ENCODE measurements around the gene HLCS.

HLCS gene

DNA sequence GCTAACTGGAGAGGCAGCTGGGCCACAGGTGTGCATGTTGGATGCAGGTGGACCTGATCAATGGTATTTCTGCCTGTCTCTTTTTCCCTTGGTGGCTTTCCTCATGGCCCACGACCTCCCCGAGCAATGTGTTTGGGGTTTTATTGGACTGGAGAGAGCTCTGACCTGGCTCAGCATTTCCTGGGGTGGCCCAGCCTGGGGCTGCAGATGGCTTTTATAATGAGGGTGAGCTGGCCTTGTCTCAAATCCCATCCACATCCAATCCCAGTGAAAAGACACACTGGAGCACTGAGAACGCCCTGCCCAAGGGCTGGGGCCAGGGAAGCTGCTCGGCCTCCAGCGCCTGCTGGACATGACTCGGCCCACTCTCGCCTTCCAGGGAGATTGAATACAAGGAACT is 223.5 kb downstream of the HLCS start:
- H3K27me3 ChIP-seq, result peaks cover 84% of the 10 kb centered on the region
- TF ChIP-seq CTCF (IDR thresholded peaks at IDR 0.05), result no peak
- H3K4me3 ChIP-seq (ENCODE audit: low read depth in 1 of 2, low read length in 1 of 2), result no peak overlapping the region
- H3K4me1 ChIP-seq (ENCODE audit: control insufficient read depth in 1 of 2, insufficient read depth in 1 of 2, low read depth in 1 of 2, low read length in 1 of 2), result no peaks in the 10 kb centered on the region
- H3K36me3 ChIP-seq, result no peaks in the 10 kb centered on the region
- H3K9me3 ChIP-seq, result no peaks in the 10 kb centered on the region
- no peak overlapping the region for H3K27ac ChIP-seq

DNA sequence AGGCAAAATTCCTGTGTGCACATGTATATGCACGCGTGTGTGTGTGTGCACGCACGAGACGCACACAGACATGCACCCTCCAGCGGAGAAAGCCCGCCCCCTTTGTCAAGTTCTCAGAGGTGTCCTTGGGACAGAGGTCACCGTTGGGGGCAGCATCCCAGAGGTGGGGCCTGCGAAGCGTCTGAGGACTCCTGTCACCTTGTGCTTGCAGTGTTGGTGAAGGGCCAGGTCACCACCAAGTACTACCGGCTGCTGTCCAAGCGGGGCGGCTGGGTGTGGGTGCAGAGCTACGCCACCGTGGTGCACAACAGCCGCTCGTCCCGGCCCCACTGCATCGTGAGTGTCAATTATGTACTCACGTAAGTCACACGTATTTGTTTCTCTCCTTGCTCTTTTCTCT is 225.0 kb downstream of the HLCS start:
- no peak for TF ChIP-seq CTCF (IDR thresholded peaks at IDR 0.05)
- peaks cover 78% of the 10 kb centered on the region for H3K27me3 ChIP-seq

DNA sequence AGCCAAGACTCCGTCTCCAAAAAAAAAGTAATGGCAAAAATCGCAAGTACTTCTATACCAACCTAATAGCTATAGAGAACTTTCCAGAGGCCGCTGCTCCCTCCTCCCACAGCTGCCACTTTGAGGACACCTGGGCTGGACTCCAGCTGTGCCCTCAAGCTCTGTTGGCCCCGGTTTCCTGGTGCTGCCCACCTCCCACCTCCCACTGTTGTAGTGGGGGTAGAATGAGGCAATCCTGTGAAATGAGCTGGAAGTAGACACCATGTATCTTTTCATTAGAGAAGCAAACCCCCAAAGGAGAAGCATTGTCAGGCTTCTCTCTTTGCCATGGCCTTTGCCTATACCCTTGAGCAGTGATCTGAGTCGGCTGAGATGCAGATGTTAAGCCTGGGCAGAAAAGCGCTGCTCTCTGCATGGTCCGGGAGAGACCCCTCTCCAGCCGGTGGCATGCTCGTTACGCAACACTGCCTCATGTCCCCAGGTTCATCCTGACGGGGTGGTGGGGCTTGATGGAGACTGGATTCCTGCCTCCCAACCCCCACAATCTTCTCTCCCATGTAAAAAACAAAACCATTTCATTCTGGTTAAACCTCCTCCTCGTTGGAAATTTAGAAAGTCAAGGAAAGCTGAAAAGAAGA is 227.9 kb downstream of the HLCS start:
- H3K27ac ChIP-seq, result no peak overlapping the region
- no peak for TF ChIP-seq CTCF (IDR thresholded peaks at IDR 0.05)
- H3K9me3 ChIP-seq, result no peaks in the 10 kb centered on the region
- no peaks in the 10 kb centered on the region for H3K4me1 ChIP-seq (ENCODE audit: control insufficient read depth in 1 of 2, insufficient read depth in 1 of 2, low read depth in 1 of 2, low read length in 1 of 2)
- H3K27me3 ChIP-seq, result peaks cover 51% of the 10 kb centered on the region
- H3K4me3 ChIP-seq (ENCODE audit: low read depth in 1 of 2, low read length in 1 of 2), result no peak overlapping the region
- no peaks in the 10 kb centered on the region for H3K36me3 ChIP-seq

More for the DNA sequence above, 225.0 kb downstream of the HLCS start:
- Histone ChIP-seq H3K27ac (no peak overlapping the region), H3K4me3 (ENCODE audit: low read depth in 1 of 2, low read length in 1 of 2) (no peak overlapping the region), H3K4me1 (ENCODE audit: control insufficient read depth in 1 of 2, insufficient read depth in 1 of 2, low read depth in 1 of 2, low read length in 1 of 2) (no peaks in the 10 kb centered on the region), H3K36me3 (no peaks in the 10 kb centered on the region), H3K9me3 (no peaks in the 10 kb centered on the region)

DNA sequence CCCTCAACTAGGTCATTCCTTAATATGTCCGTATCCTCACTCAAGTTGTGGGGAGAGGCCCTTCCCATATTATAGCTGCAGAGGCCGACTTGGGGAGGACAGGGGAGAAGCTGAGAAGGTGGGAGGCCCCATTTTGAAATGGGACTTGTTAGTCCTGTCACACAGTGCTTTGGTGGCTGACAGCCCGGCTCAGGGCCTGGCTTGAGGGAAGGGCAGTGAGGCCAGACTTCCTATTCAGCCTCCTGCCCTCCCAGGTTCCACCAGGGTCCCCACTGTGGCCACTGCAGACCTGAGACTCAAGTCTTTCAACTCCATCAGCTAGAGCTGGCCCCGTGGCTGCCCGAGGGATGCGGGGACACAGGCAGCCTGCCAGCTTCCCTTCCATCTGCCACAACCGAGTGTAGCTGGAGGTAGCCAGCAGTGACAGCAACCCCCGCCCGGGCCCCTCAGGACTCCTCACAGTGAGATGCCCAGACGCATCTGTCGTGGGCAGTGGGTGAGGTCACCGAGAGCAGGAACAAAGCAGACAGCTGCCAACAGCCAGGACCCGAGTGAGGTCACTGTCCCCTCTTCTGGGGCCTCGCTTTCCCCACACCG is 230.6 kb downstream of the HLCS start:
- no peak for TF ChIP-seq CTCF (IDR thresholded peaks at IDR 0.05)
- no peak overlapping the region for H3K27ac ChIP-seq
- no peaks in the 10 kb centered on the region for H3K4me1 ChIP-seq (ENCODE audit: control insufficient read depth in 1 of 2, insufficient read depth in 1 of 2, low read depth in 1 of 2, low read length in 1 of 2)
- peaks cover 35% of the 10 kb centered on the region for H3K27me3 ChIP-seq
- H3K9me3 ChIP-seq, result no peaks in the 10 kb centered on the region
- no peak overlapping the region for H3K4me3 ChIP-seq (ENCODE audit: low read depth in 1 of 2, low read length in 1 of 2)
- H3K36me3 ChIP-seq, result no peaks in the 10 kb centered on the region

GRCh38 chr21:36735201-36735515 is 231.3 kb downstream of the HLCS start:
- Histone ChIP-seq H3K27ac (no peak overlapping the region), H3K4me3 (ENCODE audit: low read depth in 1 of 2, low read length in 1 of 2) (no peak overlapping the region), H3K4me1 (ENCODE audit: control insufficient read depth in 1 of 2, insufficient read depth in 1 of 2, low read depth in 1 of 2, low read length in 1 of 2) (no peaks in the 10 kb centered on the region), H3K9me3 (no peaks in the 10 kb centered on the region), H3K36me3 (no peaks in the 10 kb centered on the region), H3K27me3 (peaks cover 34% of the 10 kb centered on the region)
- TF ChIP-seq CTCF (IDR thresholded peaks at IDR 0.05), result no peak
